Measurements from ENCODE around the gene ST7L.

GRCh38 chr1:112626193-112626592 lies 7.3 kb upstream of the ST7L start:
- TF ChIP-seq CTCF (optimal IDR thresholded peaks at IDR 0.05 in 1 of 3, IDR thresholded peaks at IDR 0.05 in 1 of 3, conservative IDR thresholded peaks at IDR 0.05 in 1 of 3; ENCODE audit: extremely low read depth in 1 of 3, insufficient read depth in 2 of 3, low read length in 3 of 3) (no peak), EZH2 (IDR thresholded peaks at IDR 0.05; ENCODE audit: low read length) (no peak)

Measured in keratinocyte (primary cell).